Liver (tissue), 9 donors: ENCODE measurements around the gene PRPSAP2. TPM values are rescaled to one million over a fixed set of nuclear protein-coding genes. Genes with fewer than 3 reads are reported as not detected.

Experiments
- DNase-seq: peaks from one replicate; pipeline ENCODE4 v3.0.0-alpha.2; 2017; ENCODE audit warnings: low spot score
- H3K27ac ChIP-seq, 2 donors: one replicate each; pipeline ENCODE4 v1.7.0; 2013; ENCODE audit warnings: inconsistent platforms in 2 of 2, low read length in 2 of 2, control low read depth in 1 of 2, low read depth in 1 of 2, mild to moderate bottlenecking in 1 of 2
- H3K27me3 ChIP-seq, 4 donors: one replicate each; pipeline versions ENCODE4 v1.6.1 to v1.7.0; 2013; ENCODE audit warnings: low read length in 3 of 4, inconsistent platforms in 1 of 4, mild to moderate bottlenecking in 1 of 4, moderate library complexity in 1 of 4; ENCODE audit not compliant: control insufficient read depth in 4 of 4, insufficient read depth in 4 of 4
- H3K36me3 ChIP-seq, 4 donors: one replicate each; pipeline versions ENCODE4 v1.6.1 to v1.7.0; 2013; ENCODE audit warnings: low read length in 3 of 4, mild to moderate bottlenecking in 3 of 4, low read depth in 1 of 4, moderate library complexity in 1 of 4; ENCODE audit not compliant: control insufficient read depth in 4 of 4, insufficient read depth in 3 of 4
- H3K4me1 ChIP-seq, 4 donors: one replicate each; pipeline versions ENCODE4 v1.6.1 to v1.7.0; 2013; ENCODE audit warnings: low read length in 3 of 4, mild to moderate bottlenecking in 3 of 4, moderate library complexity in 1 of 4; ENCODE audit not compliant: control insufficient read depth in 4 of 4, insufficient read depth in 4 of 4
- H3K4me3 ChIP-seq, 3 donors: one replicate each; pipeline versions ENCODE4 v1.6.1 to v1.7.0; 2013; ENCODE audit warnings: low read length in 3 of 3, control low read depth in 1 of 3, low read depth in 1 of 3, mild to moderate bottlenecking in 1 of 3
- H3K9ac ChIP-seq, 2 donors: one replicate each; pipeline ENCODE4 v1.7.0; 2013; ENCODE audit warnings: low read length in 2 of 2, mild to moderate bottlenecking in 2 of 2, moderate library complexity in 2 of 2, control low read depth in 1 of 2, low read depth in 1 of 2
- H3K9me3 ChIP-seq, 4 donors: one replicate each; pipeline versions ENCODE4 v1.6.1 to v1.7.0; 2013; ENCODE audit warnings: low read length in 3 of 4; ENCODE audit not compliant: control insufficient read depth in 4 of 4
- CTCF ChIP-seq: fragments of 150-350 bp; IDR thresholded peaks from 2 replicates; pipeline ENCODE4 v1.5.1; 2017; ENCODE audit warnings: improper control_type of control experiment, low read depth, low read length; ENCODE audit not compliant: missing input control
- EGR1 ChIP-seq, 2 donors: IDR thresholded peaks; 2 replicates each; pipeline ENCODE4 v1.6.1; 2016 to 2018; ENCODE audit warnings: antibody characterized with exemption in 2 of 2, low read depth in 2 of 2
- FOXA1 ChIP-seq: IDR thresholded peaks from 2 replicates; pipeline ENCODE4 v1.6.1; 2016; ENCODE audit warnings: antibody characterized with exemption
- FOXA2 ChIP-seq: IDR thresholded peaks from 2 replicates; pipeline ENCODE4 v1.6.1; 2016; ENCODE audit warnings: antibody characterized with exemption
- GABPA ChIP-seq, 2 donors: IDR thresholded peaks in 1 of 2; conservative IDR thresholded peaks in 1 of 2; 2 replicates each; pipeline ENCODE4 v1.6.1; 2016; ENCODE audit warnings: antibody characterized with exemption in 2 of 2, mild to moderate bottlenecking in 1 of 2, moderate library complexity in 1 of 2
- HNF4A ChIP-seq, 2 donors: conservative IDR thresholded peaks; 2 replicates each; pipeline ENCODE4 v1.6.1; 2016; ENCODE audit warnings: antibody characterized with exemption in 2 of 2, mild to moderate bottlenecking in 2 of 2
- HNF4G ChIP-seq: IDR thresholded peaks from 2 replicates; pipeline ENCODE4 v1.6.1; 2016; ENCODE audit warnings: antibody characterized with exemption
- JUND ChIP-seq, 2 donors: IDR thresholded peaks; 2 replicates each; pipeline ENCODE4 v1.6.1; 2016; ENCODE audit warnings: antibody characterized with exemption in 2 of 2
- MAX ChIP-seq: IDR thresholded peaks from 2 replicates; pipeline ENCODE4 v1.6.1; 2016; ENCODE audit warnings: antibody characterized with exemption
- NR2F2 ChIP-seq: IDR thresholded peaks from 2 replicates; pipeline ENCODE4 v1.6.1; 2016; ENCODE audit warnings: antibody characterized with exemption
- RAD21 ChIP-seq, 2 donors: IDR thresholded peaks; 2 replicates each; pipeline ENCODE4 v1.6.1; 2016; ENCODE audit warnings: antibody characterized with exemption in 2 of 2, mild to moderate bottlenecking in 2 of 2
- REST ChIP-seq: IDR thresholded peaks from 2 replicates; pipeline ENCODE4 v1.6.1; 2016; ENCODE audit warnings: antibody characterized with exemption, mild to moderate bottlenecking
- RXRA ChIP-seq, 2 donors: IDR thresholded peaks; 2 replicates each; pipeline ENCODE4 v1.6.1; 2017 to 2018; ENCODE audit warnings: antibody characterized with exemption in 2 of 2, mild to moderate bottlenecking in 1 of 2
- TAF1 ChIP-seq: conservative IDR thresholded peaks from 2 replicates; pipeline ENCODE4 v1.6.1; 2016; ENCODE audit warnings: antibody characterized with exemption, mild to moderate bottlenecking
- YY1 ChIP-seq: IDR thresholded peaks from 2 replicates; pipeline ENCODE4 v1.6.1; 2016; ENCODE audit warnings: antibody characterized with exemption, mild to moderate bottlenecking
- ZBTB33 ChIP-seq: IDR thresholded peaks from 2 replicates; pipeline ENCODE4 v1.6.1; 2016; ENCODE audit warnings: antibody characterized with exemption
- WGBS: extraction: QIAGEN DNeasy Blood & Tissue Kit; methylation state at CpG from one replicate; pipeline ENCODE4 v1.1.7; 2013; 5-methylcytosine and 5-hydroxymethylcytosine counted together
- polyA plus RNA-seq, 2 donors: library from polyadenylated mRNA; stranded (reverse) in 1 of 2; unstranded in 1 of 2; fragments of 200-250 nt in 1 of 2; fragments of >200 nt in 1 of 2; fragmentation: Nextera tagmentation in 1 of 2; extraction: Ambion mirVana in 1 of 2; gene quantifications; one replicate each; pipeline versions ENCODE4 v1.2.1 to v1.2.3, GENCODE V29; 2013 to 2015
- total RNA-seq, 2 donors: library from RNA; depleted of rRNA; stranded (reverse); fragments of >200 nt; gene quantifications; one replicate each; pipeline ENCODE4 v1.2.3, GENCODE V29; 2014
- donor health status: healthy.
- donor health status: healthy.
- donor health status: healthy.
- donor health status: healthy.
- donor health status: healthy.

Gene PRPSAP2
- total and polyA plus RNA-seq, 4 donors, result 10.2 to 31.4 (median 16.7) TPM

- Histone ChIP-seq H3K9ac (no peak overlapping the region), H3K36me3 (peaks cover 0 to 21% (median 11%) of the 10 kb centered on the region in 4 donors), H3K4me1 (no peaks in the 10 kb centered on the region), H3K4me3 (no peak overlapping the region), H3K9me3 (no peaks in the 10 kb centered on the region), H3K27ac (no peak overlapping the region), H3K27me3 (no peaks in the 10 kb centered on the region)
- 89% methylated on average over 1 of the region's 1 CpG for WGBS
- no peak for DNase-seq
- TF ChIP-seq FOXA2 (no peak), EGR1 (IDR thresholded peaks at IDR 0.05; ENCODE audit: low read depth in 2 of 2) (no peak), REST (no peak), YY1 (no peak), TAF1 (no peak), JUND (IDR thresholded peaks at IDR 0.05) (no peak), NR2F2 (no peak), CTCF (no peak), GABPA (IDR thresholded peaks at IDR 0.05 in 1 of 2, conservative IDR thresholded peaks at IDR 0.05 in 1 of 2) (no peak)
Measured at GRCh38 chr17:18896146-18896545, 38.2 kb downstream of the PRPSAP2 start.

- Histone ChIP-seq H3K9me3 (no peaks in the 10 kb centered on the region), H3K36me3 (peaks cover 0 to 17% (median 4%) of the 10 kb centered on the region in 4 donors), H3K27ac (no peak overlapping the region), H3K27me3 (no peaks in the 10 kb centered on the region), H3K4me3 (no peak overlapping the region), H3K4me1 (no peaks in the 10 kb centered on the region), H3K9ac (no peak overlapping the region)
- WGBS, result 96% methylated on average over 2 of the region's 2 CpGs
- TF ChIP-seq FOXA2 (no peak), REST (no peak), HNF4G (no peak), RXRA (IDR thresholded peaks at IDR 0.05) (no peak), RAD21 (IDR thresholded peaks at IDR 0.05) (no peak), GABPA (IDR thresholded peaks at IDR 0.05 in 1 of 2, conservative IDR thresholded peaks at IDR 0.05 in 1 of 2) (no peak), HNF4A (conservative IDR thresholded peaks at IDR 0.05) (no peak), NR2F2 (no peak), MAX (no peak), TAF1 (no peak), FOXA1 (no peak), JUND (IDR thresholded peaks at IDR 0.05) (no peak), EGR1 (IDR thresholded peaks at IDR 0.05; ENCODE audit: low read depth in 2 of 2) (no peak), CTCF (no peak), ZBTB33 (no peak)
- no peak for DNase-seq
Measured at GRCh38 chr17:18896947-18897346, 39.0 kb downstream of the PRPSAP2 start.
